GM12891 (cell line): Measurements from ENCODE around the gene NSL1.
A peak's percentile ranks its signal among the peaks of the same experiment; 100 is the strongest.
"Not testable (repeated sequence)": the region's sequence is repeated elsewhere in the genome, so short reads cannot be mapped to it uniquely, and the experiment has no call there.

Source experiments
- DNase-seq: peaks from one replicate; pipeline ENCODE4 v3.0.0; 2011; ENCODE audit warnings: low spot score; ENCODE audit not compliant: insufficient read length
- FAIRE-seq: peaks from 2 replicates; lab custom pipeline; 2011; peaks lifted over from hg19 to GRCh38; lab: Jason Lieb, UNC
- PAX5 ChIP-seq: IDR thresholded peaks from 2 replicates; pipeline ENCODE4 v1.6.1; 2011; ENCODE audit warnings: low read length, moderate library complexity, mild to moderate bottlenecking; ENCODE audit not compliant: insufficient read depth, severe bottlenecking
- POLR2A ChIP-seq: IDR thresholded peaks from 2 replicates; pipeline ENCODE4 v1.6.1; 2011; ENCODE audit warnings: low read depth, low read length, control low read depth
- POLR2AphosphoS5 ChIP-seq: IDR thresholded peaks from 2 replicates; pipeline ENCODE4 v1.6.1; 2011; ENCODE audit warnings: low read depth, low read length, control low read depth
- POU2F2 ChIP-seq: IDR thresholded peaks from 2 replicates; pipeline ENCODE4 v1.6.1; 2011; ENCODE audit warnings: low read depth, mild to moderate bottlenecking, control low read depth, low read length, moderate library complexity
- SPI1 ChIP-seq: IDR thresholded peaks from 2 replicates; pipeline ENCODE4 v1.6.1; 2011; ENCODE audit warnings: low read depth, low read length, control low read depth
- TAF1 ChIP-seq: IDR thresholded peaks from 2 replicates; pipeline ENCODE4 v1.6.1; 2011; ENCODE audit warnings: low read depth, low read length, control low read depth

NSL1 gene

DNA sequence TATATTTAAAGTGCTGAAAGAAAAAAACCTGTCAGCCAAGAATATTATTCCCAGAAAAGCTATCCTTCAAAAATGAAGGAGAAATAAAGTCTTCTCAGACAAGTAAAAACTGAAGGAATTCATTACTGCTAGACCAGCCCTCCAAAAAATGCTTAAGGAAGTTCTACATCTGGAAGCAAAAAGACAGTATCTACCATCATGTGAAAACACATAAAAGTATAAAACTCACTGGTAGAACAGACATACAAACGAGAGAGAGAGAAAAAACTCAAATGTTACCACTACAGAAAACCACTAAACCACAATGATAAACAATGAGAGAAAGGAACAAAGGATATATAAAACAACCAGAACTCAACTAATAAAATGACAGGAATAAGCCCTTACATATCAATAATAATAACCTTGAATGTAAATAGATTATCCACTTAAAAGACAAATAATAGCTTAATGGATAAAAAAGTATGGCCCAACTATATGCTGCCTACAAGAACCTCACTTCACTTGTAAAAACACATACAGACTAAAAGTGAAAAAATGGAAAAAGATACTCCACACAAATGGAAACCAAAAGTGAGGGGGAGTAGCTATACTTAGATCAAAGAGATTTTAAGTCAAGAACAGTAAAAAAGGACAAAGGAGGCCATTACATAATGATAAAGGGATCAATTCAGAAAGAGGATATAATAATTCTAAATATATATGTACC, 22.0 kb downstream of the NSL1 start:
- TF ChIP-seq TAF1 (no peak), POU2F2 (no peak), POLR2AphosphoS5 (no peak), SPI1 (no peak), PAX5 (no peak), POLR2A (no peak)
- no peak for DNase-seq
- FAIRE-seq: no peak

DNA sequence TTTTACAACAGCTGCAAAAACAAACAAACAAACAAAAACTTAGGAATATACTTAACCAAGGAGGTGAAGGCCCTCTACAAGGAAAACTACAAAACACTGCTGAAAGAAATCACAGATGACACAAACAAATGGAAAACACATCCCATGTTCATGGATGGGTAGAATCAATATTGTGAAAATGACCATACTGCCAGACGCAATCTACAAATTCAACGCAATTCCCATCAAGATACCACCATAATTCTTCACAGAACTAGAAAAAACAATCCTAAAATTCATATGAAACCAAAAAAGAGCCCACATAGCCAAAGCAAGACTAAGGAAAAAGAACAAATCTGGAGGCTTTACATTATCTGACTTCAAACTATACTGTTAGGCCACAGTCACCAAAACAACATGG, 24.8 kb downstream of the NSL1 start:
- DNase-seq, FAIRE-seq: not testable (repeated sequence)

DNA sequence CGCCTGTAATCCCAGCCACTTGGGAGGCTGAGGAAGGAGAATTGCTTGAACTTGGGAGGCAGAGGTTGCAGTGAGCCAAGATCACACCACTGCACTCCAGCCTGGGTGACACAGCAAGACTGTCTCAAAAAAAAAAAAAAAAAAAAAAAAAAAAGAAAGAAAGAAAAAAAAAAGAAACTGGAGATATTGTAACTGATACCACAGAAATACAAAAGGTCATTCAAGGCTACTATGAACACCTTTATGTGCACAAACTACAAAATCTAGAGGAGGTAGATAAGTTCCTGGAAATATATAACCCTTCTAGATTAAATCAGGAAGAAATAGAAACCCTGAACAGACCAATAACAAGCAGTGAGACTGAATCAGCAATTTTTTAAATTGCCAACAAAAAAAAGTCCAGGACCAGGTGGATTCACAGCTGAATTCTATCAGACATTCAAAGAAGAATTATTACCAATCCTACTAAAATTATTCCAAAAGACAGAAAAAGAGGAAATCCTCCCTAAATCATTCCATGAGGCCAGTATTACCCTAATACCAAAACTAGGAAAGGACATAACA, 26.8 kb downstream of the NSL1 start:
- FAIRE-seq: not testable (repeated sequence)

DNA sequence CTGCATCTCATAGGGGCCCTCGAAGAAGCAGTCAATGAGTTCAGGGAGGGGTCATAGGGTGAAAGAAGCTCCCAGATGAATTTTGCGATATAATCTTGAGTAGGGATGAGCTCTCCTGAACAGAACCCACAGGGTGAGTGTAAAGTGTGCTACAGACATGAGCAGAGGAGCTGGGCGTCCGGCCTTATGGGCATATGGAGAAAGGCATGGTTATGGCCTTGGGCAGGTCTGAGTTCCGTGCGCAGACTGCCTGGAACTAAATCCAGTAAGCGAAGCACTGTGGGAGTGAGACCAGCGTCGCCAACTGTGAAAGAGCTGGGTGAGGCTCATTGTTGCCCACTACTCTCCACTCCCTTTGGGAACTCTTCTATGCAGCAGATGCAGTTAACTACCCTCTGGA, 28.7 kb downstream of the NSL1 start:
- FAIRE-seq (no peak), DNase-seq (no peak)
- no peak for TF ChIP-seq POLR2AphosphoS5
- TF ChIP-seq POU2F2: no peak
- TF ChIP-seq SPI1: no peak
- no peak for TF ChIP-seq POLR2A
- TF ChIP-seq PAX5: no peak
- TF ChIP-seq TAF1: no peak

More for the DNA sequence above, 26.8 kb downstream of the NSL1 start:
- DNase-seq: not testable (repeated sequence)

DNA sequence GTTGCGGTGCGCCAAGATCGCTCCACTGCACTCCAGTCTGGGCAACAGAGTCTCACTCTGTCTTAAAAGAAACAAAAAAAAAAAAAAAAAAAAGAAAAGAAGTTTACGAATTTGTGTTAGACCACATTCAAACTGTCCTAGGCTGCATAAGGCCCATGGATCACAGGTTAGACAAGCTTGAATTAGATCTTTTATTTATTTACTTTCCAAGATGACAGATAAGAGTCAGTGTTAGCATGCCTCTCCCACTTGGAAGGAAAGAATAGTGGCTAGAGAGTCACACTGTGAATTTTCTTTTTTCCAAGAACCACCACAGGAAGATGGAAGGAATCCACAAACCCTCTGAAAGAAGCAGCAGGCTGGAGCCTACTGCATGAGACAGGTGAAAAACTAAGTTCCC, 29.3 kb downstream of the NSL1 start:
- DNase-seq (no peak), FAIRE-seq (no peak)
- TF ChIP-seq POLR2AphosphoS5: no peak
- TF ChIP-seq POU2F2: no peak
- no peak for TF ChIP-seq TAF1
- TF ChIP-seq PAX5: no peak
- TF ChIP-seq POLR2A: no peak
- no peak for TF ChIP-seq SPI1

DNA sequence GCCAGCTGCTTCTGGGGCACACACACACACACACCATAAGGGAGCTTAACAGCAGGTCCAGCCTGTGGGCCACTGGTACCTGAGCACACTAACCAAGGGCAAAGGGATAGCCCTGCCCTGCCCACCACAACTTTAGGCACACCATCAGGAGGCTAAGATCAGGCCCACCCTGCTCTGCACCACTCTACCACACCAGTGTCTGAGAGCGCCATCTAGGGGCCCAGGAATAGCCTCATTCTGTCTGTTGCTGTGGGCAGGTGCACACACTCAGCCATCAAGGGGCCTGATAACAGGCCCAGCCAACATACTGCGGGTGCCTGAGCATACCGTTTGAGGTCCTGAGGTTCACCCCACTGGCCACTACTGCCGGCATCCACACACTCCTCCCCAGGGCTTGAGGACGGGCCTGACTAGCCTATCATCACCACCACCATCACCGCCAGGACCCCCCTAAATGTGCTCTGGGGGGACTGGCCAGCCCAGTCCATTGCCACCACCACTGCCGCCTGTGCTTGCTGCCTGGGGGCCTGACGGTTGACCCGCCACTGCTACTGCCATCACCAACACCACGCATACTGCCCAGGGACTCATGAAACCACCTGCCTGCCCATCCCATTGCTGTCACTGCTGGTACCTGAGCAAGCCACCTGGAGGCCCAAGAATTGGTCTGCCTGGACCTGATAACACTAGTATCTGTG, 31.3 kb downstream of the NSL1 start:
- FAIRE-seq: peak; percentile 9
- no peak for TF ChIP-seq POLR2AphosphoS5
- TF ChIP-seq SPI1: no peak
- no peak for TF ChIP-seq POU2F2
- TF ChIP-seq PAX5: no peak
- TF ChIP-seq POLR2A: no peak
- no peak for TF ChIP-seq TAF1
- DNase-seq: no peak

DNA sequence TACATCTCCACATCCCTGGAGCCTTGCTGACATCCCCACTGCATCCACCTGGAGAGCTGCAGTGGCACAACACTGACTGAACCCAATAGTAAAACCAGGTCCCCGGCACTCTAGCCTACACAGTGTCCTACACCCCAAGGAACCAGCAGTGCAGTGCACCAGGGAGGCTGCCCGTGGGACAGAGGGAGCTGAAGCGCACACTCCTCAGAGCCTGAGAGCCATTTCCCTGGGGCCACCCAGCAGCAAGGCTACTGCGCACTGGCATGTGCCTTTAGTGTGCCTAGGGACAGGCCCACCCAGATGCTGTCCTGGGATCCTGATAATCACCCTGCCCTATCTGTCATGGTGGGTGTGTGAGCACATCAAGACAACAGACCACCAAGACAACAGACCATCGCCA, 31.9 kb downstream of the NSL1 start:
- FAIRE-seq (no peak), DNase-seq (no peak)
- no peak for TF ChIP-seq SPI1
- TF ChIP-seq TAF1: no peak
- no peak for TF ChIP-seq POLR2AphosphoS5
- TF ChIP-seq POU2F2: no peak
- TF ChIP-seq PAX5: no peak
- TF ChIP-seq POLR2A: no peak

DNA sequence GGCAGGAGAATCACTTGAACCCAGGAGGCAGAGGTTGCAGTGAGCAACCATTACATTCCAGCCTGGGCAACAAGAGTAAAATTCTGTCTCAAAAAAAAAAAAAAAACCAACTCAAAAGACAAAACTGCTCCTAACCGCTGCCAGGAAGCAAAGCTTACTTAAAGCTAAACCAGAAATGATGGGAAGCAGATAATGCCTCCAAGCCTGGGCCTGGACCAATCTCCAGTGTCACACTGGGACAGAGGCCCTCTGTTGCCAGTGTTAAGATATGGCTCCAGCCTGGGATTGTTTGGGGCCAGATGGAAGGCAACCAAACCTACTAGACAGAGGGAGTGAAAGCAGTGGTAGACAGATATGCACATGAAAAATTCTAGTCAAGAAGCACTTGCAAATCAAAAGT, 36.9 kb downstream of the NSL1 start:
- peak; percentile 35 for FAIRE-seq
- TF ChIP-seq TAF1 (no peak), POLR2AphosphoS5 (no peak), POU2F2 (no peak), POLR2A (no peak), PAX5 (no peak)
- DNase-seq: no peak

DNA sequence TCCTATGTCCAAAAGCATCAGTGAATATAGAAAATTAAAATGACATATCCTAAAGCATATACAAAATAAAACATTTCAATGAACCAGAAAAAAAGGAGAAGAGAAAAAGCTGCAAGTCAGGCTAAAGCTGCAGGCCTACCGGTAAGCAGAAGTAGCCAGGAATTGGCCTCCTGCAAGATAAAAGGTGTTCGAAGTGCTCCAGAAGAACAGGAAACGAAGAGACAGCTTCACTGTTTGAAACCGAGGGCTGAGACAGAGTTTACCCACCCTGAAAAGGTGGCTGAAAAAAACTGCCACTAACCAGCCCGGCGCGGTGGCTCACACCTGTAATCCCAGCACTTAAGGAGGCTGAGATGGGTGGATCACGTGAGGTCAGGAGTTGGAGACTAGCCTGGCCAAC, 37.4 kb downstream of the NSL1 start:
- DNase-seq: no peak
- TF ChIP-seq SPI1 (peak; percentile 37; the same call in 1 of the 2 replicates), POLR2A (no peak), POU2F2 (no peak), PAX5 (no peak)
- peak; percentile 69 for FAIRE-seq

DNA sequence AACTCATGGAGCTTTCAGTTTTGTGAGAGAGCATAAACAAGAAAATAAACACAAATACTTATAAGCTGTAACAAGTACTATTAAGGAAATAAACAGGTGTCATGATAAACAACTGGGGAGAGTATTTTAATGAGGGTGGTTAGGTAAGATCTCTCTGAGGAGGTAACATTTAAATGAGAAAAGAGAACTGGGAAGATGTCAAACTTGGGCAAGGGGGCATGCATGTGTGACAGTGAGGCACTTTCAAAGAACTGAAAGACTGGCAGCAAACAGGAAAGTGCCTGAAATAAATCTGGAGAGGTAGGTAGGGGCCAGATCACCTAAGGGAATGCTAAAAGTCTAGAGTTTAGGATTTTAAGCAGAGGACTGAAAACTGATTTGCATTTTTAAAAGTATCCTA, 37.8 kb downstream of the NSL1 start:
- FAIRE-seq (no peak), DNase-seq (no peak)
- TF ChIP-seq POLR2A (no peak), SPI1 (peak; percentile 47; the same call in 1 of the 2 replicates), TAF1 (no peak), PAX5 (no peak), POU2F2 (no peak), POLR2AphosphoS5 (no peak)
